Activated CD4-positive, alpha-beta T cell treated with anti-CD3 and anti-CD28 coated beads, Interleukin-2, amount 50 U/mL, for 16 hours (primary cell): ENCODE data around the gene OCA2.
"Not testable (repeated sequence)": the region's sequence is repeated elsewhere in the genome, so short reads cannot be mapped to it uniquely, and the experiment has no call there.

Source experiments
- DNase-seq: peaks from one replicate; pipeline ENCODE4 v3.0.0-alpha.2; 2020

The OCA2 gene

DNA sequence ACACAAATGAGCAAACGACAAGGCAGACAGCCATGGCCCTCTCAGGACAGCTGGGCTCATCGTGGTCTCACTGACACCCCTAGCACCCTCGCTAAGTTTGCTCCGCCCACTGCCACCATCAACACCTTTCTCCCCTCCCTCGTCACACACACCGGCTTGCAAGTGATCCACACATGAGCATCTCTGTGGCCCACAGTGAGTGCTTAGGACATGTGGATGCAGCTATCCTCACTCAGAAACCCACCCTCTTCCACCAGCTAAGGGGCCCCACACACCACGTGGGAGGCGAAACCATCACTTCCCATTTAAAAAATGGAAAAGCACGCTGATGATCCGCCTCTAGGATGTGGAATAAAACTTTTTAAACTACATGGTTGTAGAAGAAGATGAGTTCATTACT lies 105.6 kb downstream of the OCA2 start:
- no peak for DNase-seq

DNA sequence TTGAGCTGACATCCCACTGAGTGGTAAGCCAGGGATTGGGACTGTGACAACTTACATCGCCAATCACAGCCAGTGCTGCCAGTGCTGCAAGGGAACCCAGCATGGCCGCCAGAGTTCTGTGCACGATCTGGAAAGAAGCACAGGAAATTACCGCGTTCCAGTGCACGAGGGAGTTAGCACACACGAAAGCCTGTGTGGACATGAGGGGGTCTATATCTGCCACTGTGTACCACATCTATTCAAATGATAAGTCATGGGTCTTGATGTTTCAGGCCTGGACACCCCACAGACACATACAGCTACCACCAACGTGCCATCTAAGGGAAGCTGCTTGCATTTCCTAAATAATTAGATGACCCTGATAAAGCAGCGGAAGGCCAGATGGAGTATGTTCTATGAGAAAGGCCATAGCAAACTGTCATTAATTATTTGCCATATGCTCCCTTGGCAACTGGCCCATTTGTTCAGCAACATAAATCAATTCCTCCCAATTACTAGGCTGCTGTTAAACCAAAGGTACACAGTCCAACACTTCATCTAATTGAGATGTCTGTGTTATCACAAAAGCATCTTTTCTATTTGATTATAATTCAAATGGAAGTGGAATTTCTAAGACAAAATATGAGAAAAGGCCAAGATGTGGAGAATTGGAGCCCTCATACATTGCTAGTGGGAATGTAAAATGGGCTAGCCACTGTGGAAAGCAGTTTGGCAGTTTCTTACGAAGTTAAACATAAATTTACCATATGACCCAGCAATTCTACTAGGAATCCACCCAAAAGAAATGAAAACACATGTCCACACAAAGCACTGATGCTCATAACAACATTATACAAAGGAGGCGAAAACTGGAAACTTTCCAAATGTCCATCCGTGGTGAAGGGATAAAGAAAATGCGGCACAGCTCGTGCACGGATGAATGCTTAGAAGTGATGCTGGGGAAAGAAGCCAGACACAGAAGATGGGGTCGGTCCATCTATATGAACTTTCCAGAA lies 108.3 kb downstream of the OCA2 start:
- no peak for DNase-seq

DNA sequence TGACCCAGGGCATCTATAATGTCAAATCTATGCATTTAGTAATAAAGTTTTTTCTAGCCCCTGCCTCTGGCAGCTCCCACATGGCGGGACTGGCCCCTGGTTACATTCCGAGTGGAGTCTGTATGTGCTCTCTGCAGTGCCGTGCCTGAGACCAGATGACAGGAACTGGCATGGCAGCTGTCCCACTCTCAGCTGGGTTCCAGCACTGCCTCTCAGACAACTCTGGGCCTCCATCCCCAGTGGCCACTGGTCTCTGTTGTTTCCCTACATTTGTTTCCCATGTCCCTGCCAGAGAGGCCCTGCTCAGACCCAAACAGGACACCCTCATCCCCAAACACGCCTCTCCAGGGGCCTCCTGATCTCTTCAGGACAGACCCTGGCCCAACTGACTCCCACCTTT lies 109.3 kb downstream of the OCA2 start:
- DNase-seq = no peak

DNA sequence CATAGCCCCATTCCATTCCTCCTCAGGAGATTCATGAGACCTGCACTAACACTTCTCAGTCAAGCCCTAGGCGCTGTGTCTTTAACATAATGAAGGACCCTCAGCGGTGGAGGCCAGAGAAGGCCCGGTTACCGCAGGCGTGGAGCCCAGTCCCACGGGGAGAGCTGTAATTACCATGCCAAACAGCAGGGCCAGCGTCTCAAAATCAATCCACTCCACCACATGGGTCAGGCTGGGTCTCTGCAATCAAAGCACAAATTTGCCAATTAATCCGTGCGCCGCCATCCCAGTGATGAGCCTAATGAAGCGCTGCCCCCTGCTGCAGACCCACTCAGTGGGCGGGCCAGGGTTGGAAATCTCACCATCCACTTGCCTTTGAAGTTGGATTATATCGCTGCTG lies 109.7 kb downstream of the OCA2 start:
- no peak for DNase-seq

DNA sequence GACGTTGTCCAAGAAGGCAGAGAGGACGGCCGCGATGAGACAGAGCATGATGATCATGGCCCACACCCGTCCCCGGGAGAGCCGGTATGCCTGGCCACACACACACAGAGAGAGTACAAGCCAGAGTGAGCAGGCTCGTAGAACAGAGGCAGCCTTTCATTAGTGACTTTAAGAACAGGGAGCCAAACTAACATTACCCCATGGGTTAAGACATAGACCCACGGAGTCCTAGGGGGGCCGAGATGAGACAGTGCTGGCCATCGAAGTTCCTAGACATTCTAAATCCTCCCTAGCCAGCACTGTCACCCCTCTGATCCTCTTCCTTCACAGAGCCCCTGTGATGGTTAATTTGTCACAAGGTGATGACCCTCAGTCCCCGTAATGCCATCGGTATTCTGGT lies 114.0 kb downstream of the OCA2 start:
- DNase-seq = no peak

DNA sequence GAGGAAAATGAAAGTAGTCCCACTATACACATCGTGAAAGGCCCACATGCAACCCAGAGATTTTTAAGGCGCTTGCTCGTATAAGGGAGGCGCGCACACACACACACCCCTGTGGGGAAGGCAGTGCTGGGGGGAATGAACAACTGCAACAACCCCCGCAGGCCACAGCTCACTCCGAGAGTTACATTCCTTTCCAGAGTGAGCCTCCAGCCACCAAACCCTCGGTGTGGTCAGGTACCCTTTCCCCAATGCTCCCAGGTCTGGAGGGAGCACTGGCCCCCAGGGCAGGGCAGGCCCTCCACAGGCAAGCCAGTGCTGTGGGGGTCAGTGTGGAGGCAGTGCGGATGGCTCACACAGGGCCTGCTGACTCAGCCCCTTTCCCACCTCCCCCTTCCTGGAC lies 115.6 kb downstream of the OCA2 start:
- DNase-seq = no peak

DNA sequence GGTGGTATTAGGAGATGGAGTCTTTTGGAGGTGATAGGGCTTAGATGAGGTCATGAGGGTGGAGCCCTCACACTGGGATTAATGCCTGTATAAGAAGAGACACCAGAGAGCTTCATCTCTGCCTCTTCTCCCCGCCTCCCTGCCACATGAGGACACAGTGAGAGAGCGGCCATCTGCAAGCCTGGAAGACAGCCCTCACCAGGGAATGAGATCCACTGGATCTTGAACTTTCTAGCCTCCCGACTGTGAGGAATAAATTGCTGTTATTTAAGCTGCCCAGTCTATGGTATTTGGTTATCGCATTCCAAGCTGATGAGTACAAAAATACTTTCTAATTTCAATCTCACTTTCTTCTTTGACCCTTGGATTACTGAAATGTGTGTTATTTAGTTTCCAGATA lies 121.4 kb downstream of the OCA2 start:
- DNase-seq = no peak

DNA sequence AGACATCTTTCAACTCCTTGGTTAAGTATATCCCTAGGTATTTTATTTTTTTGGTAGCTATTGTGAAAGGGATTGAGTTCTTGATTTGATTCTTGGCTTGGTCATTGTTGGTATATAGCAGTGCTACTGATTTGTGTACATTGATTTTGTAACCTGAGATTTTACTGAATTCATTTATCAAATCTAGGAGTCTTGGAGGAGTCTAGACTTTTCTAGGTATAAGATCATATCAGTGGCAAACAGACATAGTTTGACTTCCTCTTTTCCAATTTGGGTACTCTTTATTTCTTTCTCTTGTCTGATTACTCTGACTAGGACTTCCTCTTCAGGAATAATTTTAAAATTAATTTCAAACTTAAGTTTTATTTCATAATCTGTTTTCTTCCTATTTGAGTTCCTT lies 125.2 kb downstream of the OCA2 start:
- no peak for DNase-seq

DNA sequence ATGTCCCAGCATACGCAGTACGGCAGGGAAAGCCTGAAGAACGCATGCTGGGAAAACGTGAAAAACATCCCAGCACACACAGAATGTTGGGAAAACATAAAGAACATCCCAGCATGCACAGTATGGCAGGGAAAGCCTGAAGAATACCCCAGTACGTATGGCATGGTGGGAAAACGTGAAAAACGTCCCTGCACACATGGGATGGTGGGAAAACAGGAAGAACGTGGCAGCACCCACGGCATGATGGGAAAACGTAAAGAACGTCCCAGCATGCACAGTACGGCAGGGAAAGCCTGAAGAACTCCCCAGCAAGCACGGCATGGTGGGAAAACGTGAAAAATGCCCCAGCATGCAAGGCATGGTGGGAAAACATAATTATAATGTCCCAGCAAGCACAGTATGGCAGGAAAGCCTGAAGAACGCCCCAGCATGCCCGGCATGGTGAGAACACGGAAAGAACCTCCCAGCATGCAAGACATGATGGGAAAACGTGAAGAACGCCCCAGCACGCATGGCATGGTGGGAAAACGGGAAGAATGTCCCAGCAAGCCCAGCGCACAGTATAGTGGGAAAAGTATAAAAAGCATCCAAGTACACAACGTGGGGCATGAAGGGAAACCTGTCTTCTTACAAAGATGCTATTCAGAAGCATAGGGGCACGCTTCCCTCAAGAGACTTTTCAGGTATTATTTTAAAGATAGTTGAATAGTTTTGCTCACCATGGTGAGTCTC lies 128.3 kb downstream of the OCA2 start:
- no peak for DNase-seq

DNA sequence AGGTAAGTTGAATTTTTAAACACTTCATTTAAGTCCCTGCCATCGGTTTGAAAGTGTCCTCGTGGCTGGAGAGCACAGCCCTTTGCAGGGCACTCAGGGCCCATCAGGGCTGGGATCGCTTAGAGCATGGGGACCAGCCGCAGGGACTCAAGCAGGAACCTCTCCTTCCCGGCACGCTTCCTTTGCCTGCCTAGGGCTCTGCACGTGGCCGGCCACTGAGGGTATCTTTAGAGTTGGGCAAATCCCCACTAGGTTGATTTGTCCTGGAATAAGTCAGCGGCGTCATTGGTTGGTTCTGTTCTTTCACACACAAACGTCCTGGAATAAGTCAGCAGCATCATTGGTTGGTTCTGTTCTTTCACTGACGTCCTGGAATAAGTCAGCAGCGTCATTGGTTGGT lies 131.6 kb downstream of the OCA2 start:
- no peak for DNase-seq

DNA sequence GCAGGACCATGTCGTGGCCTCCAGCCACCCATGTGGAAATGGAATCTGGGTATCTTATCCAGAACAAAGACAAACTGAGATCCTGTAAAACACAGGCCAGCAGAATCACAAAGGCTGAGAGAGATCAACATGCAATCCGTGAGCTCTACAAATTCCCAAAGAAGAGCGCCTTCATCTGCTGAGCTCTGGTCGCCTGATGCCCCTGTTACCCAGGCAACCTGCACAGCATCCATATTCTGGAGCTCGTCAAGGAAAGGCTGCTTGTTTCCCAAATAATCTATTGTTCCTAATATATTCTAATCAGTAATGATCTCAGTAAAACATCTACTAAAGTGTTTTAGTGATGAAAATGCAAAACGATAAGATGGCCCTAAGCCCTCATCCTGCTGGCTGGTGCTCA lies 133.6 kb downstream of the OCA2 start:
- no peak for DNase-seq

DNA sequence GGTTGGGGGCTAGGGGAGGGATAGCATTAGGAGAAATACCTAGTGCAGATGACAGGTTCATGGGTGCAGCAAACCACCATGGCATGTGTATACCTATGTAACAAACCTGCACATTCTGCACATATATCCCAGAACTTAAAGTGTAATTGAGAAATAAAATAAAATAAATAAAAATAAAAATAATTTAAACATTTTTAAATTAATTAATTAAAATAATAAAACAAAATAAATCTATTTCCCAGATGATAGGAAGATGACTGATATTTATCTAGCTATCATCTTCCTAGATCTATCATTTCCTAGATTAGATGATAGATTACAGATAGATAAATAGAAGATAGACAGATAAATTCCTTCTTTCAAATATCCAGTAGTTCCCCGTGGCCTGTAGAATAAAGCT lies 137.3 kb downstream of the OCA2 start:
- DNase-seq = no peak

DNA sequence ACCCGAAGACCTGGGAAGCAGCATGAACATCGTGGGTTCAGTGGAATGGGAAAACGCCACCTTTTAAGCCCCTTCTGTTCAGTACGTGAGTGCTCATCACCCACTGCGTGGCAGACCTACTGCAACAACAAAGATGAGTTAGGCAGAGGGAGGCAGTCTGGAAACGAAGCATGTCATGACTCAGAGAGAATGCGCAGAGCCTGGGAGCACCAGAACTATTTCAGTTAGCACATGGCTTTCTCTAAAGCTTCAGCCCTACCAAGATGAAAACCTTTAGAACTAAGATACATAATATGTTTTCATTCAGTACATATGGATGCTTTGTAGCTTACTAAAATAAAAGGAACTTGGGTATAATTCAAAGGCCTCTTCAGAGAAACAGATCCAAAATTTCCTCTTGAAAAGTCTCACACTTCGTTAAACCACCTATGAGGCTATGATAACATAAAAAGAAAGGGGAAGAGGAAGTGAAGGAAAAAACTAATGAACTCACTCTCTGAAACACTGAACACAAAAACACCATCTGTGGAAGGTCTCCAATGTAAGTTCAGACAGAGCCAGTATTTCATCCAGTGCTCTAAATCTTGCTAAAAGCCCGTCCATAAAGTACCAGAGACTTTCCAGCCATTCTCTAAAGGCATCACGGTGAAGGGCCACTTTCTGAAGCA lies 140.1 kb downstream of the OCA2 start:
- DNase-seq = no peak

DNA sequence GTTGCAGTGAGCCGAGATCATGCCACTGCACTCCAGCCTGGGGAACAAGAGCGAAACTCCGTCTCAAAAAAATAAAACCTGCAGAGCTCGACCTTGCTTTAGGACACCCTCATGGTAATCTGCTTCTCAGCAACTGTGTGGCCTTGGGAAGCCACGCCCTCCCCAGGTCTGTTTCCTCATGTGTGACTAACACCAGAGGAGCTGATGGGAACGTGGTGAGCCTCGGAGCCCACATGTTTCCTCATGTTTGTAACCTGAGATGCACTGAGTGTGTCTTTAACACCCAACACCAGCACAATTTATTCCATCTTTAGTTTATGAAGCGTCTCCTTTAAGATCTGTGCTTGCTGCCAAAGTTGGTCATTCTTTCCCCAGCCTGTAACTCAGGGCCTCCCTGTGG lies 142.8 kb downstream of the OCA2 start:
- no peak for DNase-seq

DNA sequence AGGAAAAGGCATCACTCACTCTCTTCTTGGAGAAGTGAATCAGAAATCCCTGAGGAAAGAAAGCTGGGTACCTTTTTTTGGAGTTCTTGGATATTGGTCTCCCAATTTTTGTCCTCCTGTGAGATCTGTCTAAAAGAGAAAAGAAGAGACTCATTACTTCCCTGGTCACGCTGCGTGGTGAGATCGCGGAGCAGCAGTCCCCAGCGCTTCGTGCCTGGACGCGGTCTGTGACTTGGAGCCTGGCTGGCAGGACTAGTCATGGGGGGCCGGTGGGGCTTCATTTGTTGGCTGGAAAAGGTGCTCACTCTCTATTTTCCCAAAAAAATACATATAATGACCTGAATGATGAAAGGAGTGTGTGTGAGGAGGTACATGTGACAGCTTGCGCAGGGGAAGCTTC lies 144.0 kb downstream of the OCA2 start:
- DNase-seq = no peak

DNA sequence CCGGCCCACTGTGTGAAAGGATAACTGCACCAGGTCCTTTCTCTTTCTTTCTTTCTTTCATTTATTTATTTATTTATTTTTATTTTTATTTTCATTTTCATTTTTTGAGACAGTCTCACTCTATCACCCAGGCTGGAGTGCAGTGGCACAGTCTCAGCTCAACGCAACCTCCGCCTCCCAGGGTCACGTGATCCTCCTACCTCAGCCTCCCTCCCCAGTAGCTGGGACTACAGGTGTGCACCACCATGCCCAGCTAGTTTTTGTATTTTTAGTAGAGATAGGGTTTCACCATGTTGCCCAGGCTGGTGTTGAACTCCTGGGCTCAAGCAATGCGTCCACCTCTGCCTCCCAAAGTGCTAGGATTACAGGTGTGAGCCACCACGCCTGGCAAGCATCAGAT lies 146.5 kb downstream of the OCA2 start:
- not testable (repeated sequence) for DNase-seq

DNA sequence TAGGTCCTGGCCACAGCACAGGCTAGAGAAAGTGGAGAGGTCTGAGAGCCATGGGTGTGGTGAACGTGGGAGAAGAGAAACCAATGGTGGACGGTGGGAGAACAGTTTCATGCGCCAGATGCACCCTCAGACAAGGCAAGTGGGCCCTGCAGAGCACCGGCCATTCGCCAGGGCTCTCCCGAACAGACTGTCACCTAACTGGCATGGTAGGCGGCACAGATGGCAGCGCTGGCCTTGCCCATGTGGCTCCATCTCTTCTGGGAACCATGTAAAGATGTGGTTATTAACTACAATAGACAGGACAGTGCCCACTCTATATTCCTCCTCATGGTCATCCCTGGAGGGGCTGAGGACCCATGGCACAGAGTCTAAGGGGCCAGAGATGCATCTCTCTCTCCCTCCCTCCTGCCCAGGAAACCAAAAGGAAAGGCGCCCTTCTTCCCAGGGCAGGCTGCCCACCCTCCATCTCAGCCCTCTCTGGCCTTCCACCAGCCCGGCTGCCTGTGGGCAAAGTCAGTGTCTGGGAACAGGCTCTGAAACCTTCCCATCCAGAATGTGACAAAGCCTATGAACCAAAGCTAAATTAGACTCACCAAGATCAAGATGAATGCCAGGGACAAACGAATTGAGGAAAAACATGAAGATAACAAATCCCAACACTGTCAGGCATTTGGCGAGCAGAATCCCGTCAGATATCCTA lies 147.8 kb downstream of the OCA2 start:
- DNase-seq = no peak

DNA sequence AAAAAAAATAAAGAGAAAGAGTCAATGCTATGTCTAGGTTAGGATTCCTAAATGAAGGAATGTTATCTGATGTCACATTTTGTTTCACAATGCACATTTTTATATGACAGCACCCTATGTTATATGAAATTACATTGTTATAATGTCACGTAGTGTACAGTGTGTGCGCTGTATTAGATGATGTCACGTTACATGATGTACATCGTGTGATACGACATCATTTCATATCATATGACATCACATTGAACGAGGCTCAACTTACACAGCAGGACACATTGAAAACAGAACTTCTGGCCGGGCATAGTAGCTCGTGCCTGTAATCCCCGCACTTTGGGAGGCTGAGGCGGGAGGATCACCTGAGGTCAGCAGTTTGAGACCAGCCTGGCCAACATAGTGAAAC lies 150.0 kb downstream of the OCA2 start:
- DNase-seq = no peak

DNA sequence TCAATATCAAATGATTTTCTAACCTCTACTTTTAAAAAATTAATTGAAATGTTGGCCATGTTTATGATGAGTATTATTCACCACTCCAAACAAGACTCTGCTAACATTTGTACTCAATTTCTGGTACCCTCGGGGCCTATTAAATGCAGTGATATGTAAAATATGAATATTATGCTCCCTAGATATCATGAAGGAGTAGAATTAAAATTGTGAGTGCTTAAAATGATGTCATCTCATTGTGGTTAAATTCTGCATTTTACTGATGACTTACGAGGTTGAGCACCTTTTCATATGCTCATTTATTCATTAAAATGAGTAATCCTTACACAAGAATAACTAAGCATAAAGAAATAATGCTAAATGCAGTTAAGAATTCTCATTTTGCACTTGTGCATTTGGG lies 159.9 kb downstream of the OCA2 start:
- no peak for DNase-seq

DNA sequence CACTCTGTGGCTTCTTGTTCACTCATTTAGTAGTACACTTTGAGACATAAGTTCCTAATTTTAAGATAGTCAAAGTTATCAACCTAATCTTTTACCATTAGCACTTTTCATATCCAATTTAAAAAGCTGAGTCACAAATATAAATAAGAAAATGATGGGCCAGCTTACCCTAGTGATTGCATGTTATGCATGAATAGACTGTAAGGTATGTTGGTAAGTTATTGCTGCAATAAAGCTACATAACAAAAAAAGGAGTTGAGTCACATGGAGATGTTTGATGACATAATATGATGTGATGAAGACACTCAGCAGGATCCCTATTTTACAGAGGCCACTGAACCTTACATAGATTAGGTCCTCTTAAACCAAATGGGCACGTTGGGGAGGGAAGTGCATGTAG lies 161.3 kb downstream of the OCA2 start:
- no peak for DNase-seq

DNA sequence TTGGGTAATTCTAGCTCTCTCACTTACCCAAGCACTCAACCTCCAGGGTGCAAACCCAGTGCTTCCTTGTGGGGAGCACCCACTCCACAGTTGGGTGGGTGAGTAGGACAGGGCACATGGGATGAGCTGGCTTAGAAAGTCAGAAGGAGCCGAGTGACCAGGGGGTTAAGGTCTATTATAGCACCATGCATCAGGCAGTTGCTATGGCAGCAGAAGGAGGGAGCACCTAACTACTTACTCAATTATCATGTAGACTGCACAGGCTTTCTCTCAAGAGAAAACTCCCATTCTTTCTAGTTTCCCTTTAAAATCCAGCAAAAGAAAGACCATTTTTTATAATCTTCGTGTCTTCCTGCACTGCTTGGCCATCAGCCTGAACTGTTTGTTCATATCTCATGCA lies 163.0 kb downstream of the OCA2 start:
- no peak for DNase-seq

DNA sequence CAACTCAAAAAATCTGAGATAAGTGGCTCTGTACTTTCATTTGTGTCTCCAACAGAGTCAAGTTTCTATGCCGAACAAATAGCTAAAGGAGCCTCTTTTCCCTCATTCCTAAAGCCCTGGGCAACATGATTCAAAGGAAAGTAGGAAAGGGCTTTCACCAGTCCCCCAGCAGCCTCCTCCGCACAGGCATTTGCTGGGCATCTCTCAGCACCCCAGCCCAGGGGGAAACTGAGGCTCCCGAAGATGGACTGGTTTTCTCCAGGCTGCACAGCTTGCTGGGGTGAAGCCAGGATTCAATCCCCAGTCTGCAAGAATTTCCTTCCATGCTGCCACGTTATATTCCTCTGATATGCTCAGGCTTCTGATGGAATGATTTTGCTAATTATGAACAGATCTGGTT lies 163.8 kb downstream of the OCA2 start:
- DNase-seq = no peak

DNA sequence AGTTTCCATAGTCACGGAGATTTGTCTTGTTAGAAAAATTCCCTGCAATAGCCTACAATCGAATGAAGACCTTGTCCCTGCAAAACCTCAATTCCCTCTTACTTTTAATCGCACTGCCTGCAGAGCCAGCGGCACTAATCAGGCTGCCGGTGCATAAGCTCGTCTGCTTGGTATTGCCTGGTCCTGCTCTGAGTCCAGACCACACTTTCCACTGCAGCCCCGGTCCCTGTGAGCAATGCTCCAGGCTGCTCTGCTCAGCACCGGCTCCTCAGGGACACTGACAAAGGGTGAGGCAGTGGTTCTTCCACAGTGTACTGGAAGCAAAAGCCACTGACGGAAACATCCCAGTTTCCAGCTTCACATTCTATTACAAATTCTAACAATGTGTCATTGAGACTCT lies 164.3 kb downstream of the OCA2 start:
- no peak for DNase-seq
